Measurements from ENCODE around the gene CACNA2D3.

- TF ChIP-seq POLR2AphosphoS5 (IDR thresholded peaks at IDR 0.05; ENCODE audit: insufficient read depth in 1 of 2, low read depth in 1 of 2) (no peak), CTCF (IDR thresholded peaks at IDR 0.05) (no peak)
Measured at GRCh38 chr3:54663501-54664011, 541.2 kb downstream of the CACNA2D3 start.
